ENCODE measurements around the gene CIT.
"Not testable (repeated sequence)": the region's sequence is repeated elsewhere in the genome, so short reads cannot be mapped to it uniquely, and the experiment has no call there.

Gene CIT

DNA sequence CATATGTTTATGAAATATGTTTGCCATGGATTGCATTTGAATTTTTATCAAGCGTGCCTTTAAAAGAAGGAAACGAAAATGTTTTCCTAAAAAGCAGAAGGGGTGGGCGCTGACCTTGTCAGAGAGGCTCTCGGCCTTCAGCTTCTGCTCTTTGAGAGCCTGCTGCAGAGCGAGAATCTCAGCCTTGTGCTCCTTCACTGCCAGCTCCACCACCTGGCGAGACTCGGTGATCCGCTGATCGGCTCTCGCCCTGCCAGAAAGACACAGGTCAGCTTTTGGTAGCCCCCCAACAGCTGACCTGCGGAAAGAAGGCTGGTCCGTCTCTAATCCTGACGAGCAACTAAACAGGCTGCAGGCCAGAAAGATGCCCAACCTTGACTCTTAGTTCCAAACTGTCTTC lies 146.7 kb downstream of the CIT start:
- DNase-seq (ENCODE audit: low read depth): no peak

DNA sequence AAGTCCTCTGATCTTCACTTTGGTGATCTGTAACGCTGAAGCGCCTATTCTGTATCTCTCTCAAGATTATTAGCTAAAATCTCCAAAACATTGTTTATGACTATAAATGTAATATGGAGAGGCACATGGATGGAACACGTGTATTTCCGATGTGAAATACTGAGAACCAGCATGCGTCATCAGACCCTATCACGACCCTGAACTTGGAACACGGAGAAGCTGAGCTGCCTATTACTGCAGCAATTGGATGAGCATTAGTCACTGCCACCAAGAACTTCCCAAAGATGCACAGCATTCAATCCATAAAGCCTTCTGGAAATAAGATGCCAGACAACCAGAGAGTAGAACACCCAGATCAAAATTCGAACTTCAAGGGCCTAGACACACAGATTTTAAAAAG lies 147.2 kb downstream of the CIT start:
- no peak for DNase-seq (ENCODE audit: low read depth)

DNA sequence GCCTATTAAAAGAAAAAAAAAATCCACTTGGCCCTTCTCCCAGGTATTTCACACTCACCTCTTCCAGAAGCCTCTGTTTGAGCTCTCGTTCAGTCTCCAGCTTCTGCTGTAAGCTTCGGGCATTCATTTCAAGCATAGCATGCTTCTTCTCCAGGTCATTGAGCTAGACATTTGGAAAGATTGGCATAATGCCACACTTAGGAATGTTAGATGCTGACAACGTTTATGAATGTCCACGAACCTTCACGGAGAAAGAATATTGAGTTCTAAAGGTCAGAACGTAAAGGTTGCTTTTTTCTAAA lies 148.7 kb downstream of the CIT start:
- no peak for DNase-seq (ENCODE audit: low read depth)

DNA sequence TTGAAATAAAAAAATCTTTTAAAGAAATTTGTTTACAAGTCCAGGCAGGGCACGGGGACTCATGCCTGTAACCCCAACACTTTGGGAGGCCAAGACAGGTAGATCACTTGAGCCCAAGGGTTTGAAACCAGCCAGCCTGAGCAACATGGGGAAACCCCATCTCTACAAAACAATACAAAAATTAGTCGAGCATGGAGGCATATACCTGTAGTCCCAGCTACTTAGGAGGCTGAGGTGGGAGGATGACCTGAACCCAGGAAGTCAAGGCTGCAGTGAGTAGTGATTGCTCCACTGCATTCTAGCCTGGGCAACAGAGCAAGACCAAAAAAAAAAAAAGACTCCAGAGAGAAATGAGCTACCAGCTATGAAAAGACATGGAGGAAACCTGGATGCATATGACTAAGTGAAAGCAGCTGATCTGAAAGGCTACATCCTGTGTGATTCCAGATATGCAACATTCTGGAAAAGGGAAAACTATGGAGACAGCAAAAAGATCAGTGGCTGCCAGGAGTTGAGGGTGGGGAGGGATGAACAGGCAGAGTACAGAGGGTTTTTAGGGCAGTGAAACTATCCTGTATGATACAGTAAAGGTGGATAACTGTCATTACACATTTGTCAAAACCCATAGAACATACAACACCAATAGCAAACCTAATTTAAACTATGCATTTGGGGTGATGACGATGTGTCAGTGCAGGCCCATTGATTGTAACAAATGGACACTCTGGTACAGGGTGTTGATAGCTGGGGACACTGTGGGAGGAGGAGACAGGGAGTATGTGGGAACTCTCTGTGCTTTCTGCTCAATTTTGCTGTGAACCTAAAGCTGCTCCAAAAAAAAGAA lies 149.3 kb downstream of the CIT start:
- DNase-seq (ENCODE audit: low read depth): no peak

DNA sequence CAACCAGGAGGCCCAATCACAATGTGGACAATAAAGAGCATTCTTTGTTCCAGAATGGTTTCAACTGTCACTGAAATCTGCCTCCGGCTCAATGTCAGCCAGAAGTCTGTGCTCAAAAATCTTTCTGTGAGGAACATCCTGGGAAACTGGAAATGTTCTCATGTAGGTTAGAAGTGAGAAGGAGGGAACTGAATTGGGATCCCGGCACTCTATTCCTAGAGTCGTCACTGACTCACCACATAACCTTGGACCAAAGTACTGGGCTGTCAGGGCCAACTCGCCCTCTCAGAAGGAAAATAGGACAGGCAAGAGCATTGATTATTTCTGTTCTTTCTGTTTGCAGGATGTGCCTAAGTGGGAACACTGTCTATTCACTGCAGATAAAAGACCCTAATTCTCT lies 151.6 kb downstream of the CIT start:
- DNase-seq (ENCODE audit: low read depth): no peak

DNA sequence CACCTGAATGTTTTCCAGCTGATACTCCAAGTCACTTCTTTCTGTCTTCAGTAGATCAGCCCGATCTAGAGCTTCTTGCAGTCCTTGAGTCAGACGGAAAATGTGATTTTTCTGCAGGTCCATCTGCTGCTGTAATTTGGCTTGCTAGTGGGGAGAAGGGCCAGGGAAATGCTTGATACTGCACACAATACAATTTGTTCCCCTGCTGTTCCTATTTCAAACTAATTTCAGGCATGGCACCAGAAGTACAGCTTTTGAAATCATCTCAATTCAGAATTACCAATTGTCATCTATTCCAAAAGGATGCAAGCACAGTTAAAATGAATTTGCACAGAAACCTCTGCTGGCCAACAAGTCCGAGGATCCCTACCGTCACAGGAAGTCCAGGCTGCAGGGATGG lies 155.8 kb downstream of the CIT start:
- DNase-seq (ENCODE audit: low read depth): no peak

DNA sequence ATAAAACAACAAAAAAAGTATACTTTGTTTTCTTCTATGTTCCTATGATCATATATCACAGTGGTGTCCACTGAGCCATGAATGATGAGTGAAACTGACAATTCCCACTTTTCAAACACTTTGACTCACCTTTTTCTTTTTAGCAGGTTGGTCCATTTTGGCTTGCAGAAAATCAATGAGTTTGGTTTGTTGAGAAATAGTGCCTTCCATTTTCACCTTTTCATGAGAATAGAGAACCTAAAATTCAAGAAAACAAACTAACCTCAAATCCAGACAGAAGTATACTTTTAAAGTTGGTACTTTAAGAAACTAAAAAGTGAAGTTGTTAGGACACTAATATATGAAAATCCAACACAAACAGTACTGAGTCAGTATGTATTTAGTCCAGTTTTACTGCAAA lies 156.8 kb downstream of the CIT start:
- no peak for DNase-seq (ENCODE audit: low read depth)

DNA sequence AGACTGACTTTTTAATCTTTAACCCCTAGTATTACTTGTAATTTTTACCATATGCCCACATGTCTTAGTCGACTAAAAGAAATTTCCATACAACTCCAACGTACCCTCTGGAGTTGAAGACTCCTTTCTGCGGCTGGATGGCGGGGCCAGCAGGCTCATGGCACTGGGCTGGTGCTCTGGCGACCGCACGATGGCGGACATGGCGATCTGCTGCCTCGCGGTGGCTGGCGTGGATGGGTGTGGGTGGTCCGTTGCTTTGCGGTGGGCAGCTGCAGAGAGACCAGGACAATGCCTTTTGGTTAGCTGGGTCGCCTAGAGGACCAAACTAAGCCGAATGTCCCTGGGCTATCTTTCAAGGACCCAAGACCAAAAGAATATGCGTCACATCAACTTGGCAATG lies 159.0 kb downstream of the CIT start:
- DNase-seq (ENCODE audit: low read depth): no peak

DNA sequence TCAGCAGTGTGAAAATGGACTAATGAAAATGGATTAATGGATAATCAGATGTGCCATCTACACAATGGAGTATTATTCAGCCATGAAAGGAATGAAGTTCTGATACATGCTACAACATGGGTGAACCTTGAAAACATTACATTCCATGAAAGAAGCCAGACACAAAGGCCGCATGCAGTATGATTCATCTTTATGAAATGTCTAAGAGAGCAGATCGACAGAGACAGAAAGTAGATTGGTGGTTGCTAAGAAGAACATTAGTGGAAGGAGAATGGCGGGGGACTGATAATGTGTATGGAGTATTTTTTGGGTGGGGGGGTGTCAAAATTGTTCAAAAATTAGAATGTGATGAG lies 161.9 kb downstream of the CIT start:
- DNase-seq (ENCODE audit: low read depth): no peak

DNA sequence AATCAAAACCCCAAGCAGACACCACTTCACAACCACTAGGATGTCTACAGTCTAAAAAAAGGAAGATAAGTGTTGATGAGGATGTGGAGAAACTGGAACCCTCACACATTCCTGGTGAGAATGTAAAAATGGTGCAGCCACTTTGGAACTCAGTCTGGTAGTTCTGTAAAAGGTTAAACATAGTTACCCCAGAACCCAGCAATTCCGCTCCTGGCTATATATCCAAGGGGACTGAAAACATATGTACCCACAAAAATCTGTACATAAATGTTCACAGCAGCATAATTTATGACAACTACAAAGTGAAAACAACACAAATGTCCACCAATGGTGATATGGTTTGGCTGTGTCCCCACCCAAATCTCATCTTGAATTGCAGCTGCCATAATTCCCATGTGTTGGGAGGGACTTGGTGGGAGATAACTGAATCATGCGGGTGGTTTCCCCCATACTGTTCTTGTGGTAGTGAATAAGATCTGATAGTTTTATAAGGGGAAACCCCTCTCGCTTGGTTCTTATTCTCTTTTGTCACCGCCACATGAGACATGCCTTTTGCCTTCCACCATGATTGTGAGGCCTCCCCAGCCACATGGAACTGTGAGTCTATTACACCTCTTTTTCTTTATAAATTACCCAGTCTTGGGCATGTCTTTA lies 162.4 kb downstream of the CIT start:
- DNase-seq (ENCODE audit: low read depth): no peak

DNA sequence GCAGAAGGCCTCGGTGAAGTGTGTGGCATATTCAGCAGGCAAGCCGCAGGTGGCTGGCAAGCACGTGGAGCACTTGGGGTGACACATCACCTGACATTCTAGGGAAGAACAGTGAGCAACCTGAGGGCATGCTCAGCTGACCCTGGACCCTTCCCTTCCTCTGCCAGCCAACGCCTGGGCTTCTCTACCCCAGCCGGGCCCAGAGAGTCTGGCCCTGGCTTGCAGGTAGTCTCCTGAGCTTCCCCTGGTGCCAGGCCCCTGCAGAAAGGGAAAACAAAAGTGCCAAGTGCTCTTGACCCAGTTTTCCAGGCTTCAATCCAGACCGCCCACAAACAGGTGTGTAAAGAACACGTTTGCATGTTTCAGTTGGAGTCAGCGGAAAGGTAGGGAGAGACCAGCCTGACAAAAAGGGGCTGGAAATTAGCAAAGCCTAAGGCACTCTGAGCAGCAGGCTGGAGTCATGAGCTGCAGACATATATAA lies 163.5 kb downstream of the CIT start:
- no peak for DNase-seq (ENCODE audit: low read depth)

DNA sequence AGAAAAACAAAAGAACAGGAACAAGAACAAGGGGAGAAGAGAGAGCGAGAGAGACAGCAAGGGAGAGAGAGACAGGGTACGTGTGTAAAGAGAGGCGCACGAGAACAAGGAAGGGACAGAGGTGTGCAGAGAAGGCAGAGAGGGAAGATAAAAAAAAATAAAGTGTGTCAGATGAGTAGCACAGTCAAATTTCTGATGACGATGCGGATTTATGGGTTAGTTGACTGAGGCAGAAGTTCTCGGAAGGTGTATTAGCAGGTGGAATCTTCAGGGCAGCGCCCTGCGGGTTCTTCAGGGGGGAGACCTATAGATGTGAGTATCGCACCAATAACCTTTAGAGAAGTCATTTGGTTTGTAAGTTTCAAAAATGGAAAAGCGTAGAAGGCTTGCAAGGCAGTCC lies 164.4 kb downstream of the CIT start:
- no peak for DNase-seq (ENCODE audit: low read depth)

DNA sequence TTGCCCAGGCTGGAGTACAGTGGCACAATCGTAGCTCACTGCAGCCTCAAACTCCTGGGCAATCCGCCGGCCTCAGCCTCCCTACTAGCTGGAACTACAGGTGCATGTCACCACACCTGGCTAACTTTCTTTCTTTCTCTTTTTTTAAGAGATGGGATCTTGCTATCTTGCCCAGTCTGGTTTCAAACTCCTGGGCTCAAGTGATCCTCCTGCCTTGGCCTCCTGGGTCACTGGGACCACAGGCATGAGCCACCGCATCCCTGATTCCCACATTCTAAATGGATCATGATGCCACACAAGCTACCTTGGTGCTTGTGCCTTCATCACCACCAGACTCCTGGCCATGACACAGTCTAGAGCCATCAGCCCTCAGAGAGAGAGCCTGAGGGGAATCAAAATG lies 165.4 kb downstream of the CIT start:
- DNase-seq (ENCODE audit: low read depth): no peak

DNA sequence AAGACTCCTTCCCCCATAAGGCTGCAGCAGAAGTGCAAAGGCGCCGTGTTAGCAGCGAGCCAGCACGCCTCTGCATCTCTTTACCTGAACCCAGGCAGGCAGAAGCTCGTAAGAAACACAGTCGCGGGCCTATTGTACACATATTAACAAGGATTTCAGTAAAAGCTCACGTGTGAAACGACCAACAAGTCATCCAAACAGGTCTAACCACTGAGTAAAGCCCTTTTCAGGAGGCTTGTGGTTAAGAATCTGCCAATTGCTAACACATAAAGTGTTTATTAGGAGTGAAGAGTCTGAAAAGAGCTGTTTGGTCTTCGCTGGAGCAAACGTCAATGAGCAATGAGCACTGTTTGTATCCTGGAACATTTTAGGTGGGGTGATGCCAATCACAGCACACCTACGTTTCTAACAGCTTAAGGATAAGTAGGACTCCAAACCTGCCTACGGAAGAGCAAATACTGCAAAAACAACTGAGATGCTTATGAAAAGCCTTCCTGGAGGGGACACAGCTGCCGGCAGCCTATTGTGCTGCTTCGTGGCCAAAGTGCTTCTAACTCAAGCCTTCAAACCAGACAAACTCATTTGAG lies 166.1 kb downstream of the CIT start:
- no peak for DNase-seq (ENCODE audit: low read depth)

DNA sequence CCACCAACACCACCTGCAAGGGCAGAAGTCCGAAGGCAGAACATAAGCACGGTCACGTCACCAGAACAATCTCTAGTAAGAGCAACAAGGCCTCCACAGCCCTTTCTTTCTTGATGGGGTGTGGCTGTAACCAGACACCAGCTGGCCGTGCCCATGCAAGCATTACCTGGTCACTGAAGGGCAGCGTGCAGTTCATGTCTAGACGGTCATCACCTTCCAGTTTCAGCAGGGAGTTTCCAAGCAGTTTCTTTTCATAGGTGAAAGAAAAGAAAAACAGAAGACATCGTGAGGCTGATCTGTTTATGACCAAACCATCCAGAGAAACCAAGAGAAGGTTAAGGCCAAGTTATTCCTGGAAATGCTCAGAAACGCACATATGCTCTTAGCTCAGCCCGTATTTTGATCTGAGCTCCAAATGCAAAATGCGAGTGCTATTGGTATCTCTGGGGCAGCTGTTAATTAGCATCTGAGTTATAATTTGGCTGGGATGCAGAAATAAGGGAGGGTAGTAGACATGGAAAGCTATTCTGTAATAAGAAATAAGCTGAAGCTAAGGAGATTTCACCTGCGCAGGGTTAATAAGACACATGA lies 166.7 kb downstream of the CIT start:
- DNase-seq (ENCODE audit: low read depth): no peak

DNA sequence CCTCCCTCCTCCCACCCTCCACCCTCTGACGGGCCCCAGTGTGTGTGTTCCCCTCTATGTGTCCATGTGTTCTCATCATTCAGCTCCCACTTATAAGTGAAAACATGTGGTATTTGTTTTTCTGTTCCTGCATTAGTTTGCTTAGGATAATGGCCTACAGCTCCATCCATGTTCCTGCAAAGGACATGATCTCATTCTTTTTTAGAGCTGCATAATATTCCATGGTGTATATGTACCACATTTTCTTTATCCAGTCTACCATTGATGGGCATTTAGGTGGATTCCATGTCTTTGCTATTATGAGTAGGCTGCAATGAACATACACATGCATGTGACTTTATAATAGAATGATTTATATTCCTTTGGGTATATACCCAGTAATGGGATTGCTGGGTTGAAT lies 170.7 kb downstream of the CIT start:
- DNase-seq (ENCODE audit: low read depth): not testable (repeated sequence)

DNA sequence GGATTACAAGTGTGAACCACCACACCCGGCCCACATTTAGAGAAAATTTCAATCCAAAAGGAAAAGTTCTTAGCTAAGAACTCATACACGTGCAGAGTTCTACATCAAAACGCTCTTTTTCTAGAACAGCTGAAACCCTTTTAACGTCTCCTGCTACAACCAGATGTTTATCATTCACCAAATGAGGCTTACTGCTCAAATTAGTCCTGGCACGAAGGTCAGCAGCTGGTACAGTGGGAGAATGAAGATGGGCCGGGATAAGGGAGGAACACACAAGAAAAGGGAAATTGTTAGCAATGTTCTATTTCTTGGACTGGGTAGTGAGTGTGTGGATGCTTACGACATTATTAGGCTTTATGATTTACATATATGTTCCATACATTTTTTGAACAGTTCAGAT lies 171.9 kb downstream of the CIT start:
- DNase-seq (ENCODE audit: low read depth): no peak

DNA sequence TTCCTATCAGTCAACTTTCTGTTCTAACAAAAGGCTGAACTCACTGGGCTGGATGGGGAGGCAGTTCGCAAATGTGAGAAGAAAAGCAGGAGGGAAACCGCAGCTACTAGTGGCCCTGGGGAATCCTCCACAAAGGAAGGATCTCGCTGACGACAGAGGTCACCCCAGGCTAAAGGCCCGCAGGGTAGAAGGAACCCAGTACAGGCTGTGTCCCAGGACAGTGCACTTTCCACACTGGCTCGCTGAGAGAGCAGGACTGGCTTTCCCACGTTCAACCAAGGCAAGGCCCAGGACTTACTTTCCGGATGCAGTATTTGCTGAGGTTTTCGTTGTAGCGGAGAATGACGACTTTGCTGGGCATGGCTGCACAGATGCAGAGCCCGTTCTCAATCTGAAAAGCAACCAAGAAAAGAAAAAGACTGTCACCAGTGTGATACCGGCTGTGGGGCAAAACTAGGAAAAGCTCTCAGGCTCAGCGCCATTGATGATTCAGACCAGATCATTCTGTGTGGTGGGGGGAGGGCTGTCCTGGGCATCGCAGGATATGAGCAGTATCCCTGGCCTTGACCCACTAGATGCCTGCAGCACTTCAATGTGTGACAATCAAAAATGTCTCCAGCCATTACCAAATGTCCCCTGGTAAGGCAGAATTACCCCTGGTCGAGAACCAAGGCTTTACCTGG lies 172.9 kb downstream of the CIT start:
- no peak for DNase-seq (ENCODE audit: low read depth)

DNA sequence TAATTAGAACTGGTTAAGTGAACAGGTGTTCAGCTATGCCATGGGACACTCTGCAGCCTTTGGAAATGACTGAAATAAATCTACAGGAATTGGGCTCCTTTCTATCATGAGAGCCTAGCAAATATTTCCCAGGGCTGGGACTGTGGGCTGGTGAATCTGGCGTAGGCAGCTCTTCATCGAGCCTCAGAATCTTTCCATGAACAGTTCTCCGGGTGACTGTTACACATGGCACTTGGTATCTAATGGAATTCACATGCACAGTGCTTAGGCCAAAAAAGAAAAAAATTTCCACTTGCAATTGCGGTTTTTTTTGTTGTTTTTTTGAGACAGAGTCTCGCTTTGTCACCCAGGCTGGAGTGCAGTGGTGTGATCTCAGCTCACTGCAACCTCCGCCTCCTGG lies 177.0 kb downstream of the CIT start:
- no peak for DNase-seq (ENCODE audit: low read depth)

DNA sequence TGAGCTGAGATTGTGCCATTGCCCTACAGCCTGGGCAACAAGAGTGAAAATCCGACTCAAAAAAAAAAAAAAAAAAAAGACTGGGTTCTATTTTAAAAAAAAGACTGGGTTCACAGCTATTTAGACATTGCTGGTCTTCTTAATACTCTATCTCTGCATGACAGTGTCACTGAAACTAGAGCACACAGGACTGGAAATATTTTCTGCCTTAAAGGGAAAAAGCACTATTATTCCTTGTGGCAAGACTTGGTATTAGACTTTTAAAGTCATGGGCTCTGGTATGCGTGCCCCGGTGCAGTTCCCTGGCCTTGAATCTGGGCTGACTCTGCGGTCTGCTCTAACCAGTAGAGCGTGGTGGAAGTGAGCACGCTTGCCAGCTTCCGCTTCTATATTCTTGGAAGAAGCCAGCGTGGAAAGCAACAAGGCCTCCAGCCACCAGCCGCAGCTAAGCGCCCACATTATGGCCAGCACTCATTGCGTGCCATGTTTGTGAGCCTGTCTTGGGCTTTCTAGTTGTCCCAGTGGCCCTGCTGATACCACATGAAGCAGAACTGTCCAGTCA lies 177.8 kb downstream of the CIT start:
- DNase-seq (ENCODE audit: low read depth): no peak

DNA sequence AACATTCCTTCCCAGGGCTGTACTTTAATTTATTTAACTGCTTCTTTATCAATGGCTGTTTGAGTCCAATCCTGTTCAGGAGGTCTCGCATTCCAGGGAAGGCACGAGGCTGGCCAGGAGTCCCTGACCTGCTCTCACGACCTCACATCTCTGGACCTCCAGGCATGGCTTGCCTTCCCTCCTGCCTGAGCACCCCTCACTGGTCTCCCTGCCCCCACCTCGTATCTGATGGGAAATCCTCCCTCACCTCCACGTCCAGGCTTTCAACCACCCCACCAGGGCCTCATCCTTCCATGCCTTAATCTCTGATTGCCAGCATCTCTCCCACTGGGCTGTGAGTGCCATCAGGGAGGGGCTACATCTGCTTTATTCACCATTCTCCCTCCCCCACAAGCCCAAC lies 180.2 kb downstream of the CIT start:
- no peak for DNase-seq (ENCODE audit: low read depth)

DNA sequence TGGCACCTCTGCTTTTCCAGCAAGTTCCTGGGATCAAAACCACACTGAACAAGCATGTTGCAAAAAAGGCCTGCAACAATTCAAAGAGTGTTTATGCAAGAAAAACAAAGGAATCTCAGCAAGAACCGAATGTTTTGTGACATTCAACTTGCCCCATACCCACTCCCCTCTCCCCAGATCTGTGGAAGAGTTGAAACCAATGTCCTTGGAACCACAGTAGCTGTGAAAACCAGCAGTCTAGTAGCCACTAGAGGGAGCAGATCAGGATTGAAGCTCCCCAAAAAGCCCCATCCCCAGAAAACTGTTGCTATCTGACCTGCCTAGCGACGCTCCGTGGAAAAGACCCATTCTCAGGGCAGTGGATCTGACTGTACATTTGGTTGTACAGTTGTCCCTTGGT lies 182.1 kb downstream of the CIT start:
- DNase-seq (ENCODE audit: low read depth): no peak
